Fibroblast of peridontal ligament (primary cell): ENCODE data around the gene PTPRB.

Experiments used
- DNase-seq: peaks from one replicate; pipeline ENCODE4 v3.0.0-alpha.2; 2010; ENCODE audit errors: extremely low read depth

Gene PTPRB

DNA sequence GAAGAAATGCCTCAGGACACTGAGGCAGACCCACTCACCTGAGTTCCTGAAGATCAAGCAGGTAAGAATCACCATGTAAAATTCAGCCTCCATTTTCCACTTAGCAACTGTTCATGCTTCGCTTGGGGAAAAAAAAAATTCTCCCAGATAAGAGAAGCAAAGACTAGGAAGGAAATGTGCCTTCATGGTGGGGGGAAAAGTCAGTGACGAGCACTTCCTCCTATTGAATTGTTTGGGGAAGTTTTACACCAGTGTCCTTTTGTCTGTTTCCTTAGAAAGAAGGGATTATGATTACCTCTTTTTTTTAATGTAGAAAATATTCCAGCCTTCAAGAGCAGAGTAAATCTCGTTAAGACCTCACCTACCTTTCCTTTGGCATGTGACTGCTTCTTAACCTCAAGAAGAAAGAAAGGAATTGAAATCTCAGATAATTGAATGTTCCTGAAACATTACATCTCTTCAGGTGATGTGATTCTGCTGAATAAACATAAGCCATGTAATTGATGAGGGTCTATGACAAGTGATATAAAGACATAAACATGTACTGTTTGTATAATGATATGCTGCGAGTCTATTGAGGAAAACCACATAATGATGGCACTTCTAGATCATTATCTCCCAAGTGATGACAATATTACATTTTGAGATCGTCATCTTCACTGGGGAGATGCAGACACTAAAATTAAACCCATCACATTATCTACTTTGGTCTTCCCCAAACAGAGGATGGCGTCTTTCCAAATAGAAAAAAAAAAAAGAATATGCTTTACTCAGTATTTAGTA is at the start of gene PTPRB:
Gene PTPRB (minus strand): TSS at position 127 of the 783 bp plus-strand sequence. CDS start 34 bp downstream, at position 93.
- DNase-seq, result no peak

GRCh38 chr12:70686907-70687306 is 49.7 kb upstream of the PTPRB start:
- DNase-seq, result no peak

DNA sequence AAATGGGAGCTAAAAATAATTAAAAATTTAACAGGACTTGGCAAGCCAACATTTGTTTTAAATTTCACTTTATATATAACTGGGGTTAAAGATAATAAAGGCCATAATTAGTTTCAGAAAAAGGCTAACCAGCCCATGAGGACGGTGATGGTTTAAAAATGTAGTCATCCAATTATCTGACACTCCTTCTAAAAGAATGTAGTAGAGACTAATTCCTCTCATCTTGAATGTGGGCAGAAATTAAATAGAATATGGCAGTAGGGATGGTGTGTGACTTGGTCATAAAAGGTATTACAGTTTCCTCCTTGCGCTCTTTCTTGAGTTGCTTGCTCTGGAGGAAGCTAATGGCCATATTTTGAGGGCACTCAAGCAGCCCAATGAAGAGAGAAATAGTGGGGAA is 49.1 kb upstream of the PTPRB start:
- DNase-seq, result no peak

DNA sequence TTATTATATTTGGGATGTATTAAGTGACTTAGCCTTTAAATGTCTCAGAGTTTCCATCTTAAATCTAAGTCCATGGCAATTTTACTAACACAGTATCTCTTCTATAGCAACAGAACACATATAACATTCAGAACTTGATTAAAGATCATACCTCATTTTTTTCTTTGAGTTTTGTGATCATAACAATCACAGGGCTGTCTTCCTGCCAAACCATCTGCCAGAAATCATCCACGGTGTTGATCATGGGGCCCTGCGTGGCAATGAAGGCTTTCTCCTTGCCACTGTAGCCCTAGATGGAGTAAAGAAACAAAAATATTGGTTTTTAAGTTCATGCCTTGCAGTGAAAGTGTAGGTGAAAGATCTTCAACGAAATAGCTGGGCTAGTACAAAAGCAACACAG is 46.7 kb upstream of the PTPRB start:
- no peak for DNase-seq

GRCh38 chr12:70671698-70672097 is 34.5 kb upstream of the PTPRB start:
- DNase-seq, result no peak

GRCh38 chr12:70670948-70671347 is 33.7 kb upstream of the PTPRB start:
- DNase-seq, result no peak

GRCh38 chr12:70667253-70667652 is 30.0 kb upstream of the PTPRB start:
- DNase-seq, result no peak

DNA sequence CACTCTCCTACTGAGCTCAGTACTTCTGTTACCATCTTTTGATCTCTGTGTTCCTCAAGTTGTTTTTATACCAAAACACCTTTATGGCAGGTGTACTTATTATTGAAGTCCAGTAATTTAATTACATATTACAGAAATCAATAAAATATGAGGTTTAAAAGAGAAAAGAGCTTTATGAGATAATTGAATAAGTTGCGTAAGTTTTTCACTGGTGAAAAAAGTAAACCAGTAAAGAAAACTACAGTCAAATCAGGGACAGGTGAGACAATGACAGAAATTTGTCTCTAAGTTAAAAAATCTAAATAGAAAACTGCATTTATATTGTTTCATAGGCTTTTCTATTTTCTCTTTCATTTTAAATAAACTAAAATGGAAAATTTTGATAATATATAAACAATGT is 29.1 kb upstream of the PTPRB start:
- no peak for DNase-seq

- DNase-seq, result no peak
Observed at GRCh38 chr12:70664465-70664881, 27.2 kb upstream of the PTPRB start.

- DNase-seq, result no peak
Observed at GRCh38 chr12:70663838-70664237, 26.6 kb upstream of the PTPRB start.

- peak; percentile 72 for DNase-seq
Observed at GRCh38 chr12:70661466-70662161, 24.4 kb upstream of the PTPRB start.

GRCh38 chr12:70660620-70661219 is 23.5 kb upstream of the PTPRB start:
- DNase-seq, result peak; percentile 60

DNA sequence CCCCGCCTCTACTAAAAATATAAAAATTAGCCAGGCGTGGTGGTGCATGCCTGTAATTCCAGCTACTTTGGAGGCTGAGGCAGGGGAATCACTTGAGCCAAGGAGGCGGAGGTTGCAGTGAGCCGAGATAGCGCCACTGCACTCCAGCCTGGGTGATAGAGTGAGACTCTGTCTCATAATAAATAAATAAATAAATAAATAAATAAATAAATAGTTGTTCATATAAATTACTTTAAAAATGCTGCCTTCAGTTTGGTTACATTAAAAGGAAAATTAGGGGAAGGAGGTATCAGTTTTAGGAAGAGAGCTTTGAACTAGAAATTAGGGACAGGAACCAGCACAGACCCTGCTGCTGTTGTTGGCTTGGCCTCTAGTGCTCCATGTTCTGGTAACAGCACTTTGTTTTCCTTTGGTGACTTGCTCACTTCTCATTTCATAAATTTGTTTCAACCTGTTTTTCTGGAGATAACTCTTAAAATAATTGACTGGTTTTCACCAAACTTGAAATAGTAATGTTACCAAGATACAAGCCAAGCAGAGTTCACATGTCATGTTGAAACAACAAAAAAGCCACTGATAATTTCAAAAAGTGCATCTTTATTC is 22.9 kb upstream of the PTPRB start:
- no peak for DNase-seq

GRCh38 chr12:70659077-70659606 is 21.9 kb upstream of the PTPRB start:
- no peak for DNase-seq

GRCh38 chr12:70657616-70658286 is 20.5 kb upstream of the PTPRB start:
- DNase-seq, result no peak

DNA sequence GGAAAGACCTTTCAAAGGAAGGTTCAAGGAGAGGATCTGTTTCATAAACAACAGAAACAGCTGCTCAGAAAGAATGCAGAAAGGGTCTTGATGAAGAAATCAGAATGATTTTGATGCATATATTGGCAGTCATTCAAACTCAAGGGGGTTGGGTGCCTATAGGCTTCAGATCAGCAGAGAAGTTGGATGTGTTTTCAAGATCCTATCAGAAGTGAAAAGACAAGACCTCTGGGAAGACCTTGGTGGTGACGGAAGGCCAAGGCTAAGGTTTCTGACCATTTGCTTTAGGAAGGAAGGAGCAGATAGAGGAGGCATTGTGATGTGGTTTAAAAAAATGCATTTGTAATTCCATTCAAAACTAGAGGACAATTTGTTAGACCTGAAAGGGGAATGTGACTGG is 15.2 kb upstream of the PTPRB start:
- no peak for DNase-seq

DNA sequence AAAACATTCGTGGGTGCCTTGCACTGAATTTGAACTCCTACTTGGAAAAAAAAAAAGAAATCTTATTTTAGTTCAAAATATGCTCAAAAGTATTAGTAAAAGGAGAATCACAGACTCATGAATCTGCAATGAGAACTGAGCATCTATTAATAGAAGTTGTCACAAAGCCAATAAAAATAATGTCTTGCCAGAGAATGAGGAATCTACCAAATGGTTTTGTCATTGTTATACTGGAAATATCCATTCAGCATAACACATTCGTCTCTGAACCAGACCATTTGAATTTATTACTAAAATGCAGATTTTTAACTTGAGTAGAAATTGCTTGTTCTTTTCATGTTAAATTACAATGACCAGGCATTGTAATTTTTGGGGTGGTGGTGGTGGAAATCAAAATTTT is 11.6 kb upstream of the PTPRB start:
- DNase-seq, result peak; percentile 84

GRCh38 chr12:70648191-70648590 is 11.0 kb upstream of the PTPRB start:
- peak; percentile 30 for DNase-seq

DNA sequence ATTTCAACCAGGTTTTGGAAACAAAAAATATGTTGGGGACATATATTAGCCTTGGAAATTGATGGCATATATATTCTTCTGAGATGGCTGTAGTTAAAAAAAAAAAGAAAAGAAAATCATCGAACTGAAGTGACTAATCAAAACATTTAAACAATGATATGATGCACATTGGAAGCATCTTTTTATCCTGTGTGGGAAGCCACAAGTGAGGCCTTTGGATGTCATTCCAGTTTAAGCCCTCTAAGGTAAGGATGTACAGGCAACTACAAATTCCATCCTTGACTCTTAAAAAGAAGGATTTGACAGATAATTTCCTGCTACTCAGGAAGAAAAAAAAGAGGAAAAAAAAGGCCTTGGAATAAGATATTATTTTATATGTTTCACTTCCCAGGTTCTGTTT is 9.6 kb upstream of the PTPRB start:
- DNase-seq, result peak; percentile 33

DNA sequence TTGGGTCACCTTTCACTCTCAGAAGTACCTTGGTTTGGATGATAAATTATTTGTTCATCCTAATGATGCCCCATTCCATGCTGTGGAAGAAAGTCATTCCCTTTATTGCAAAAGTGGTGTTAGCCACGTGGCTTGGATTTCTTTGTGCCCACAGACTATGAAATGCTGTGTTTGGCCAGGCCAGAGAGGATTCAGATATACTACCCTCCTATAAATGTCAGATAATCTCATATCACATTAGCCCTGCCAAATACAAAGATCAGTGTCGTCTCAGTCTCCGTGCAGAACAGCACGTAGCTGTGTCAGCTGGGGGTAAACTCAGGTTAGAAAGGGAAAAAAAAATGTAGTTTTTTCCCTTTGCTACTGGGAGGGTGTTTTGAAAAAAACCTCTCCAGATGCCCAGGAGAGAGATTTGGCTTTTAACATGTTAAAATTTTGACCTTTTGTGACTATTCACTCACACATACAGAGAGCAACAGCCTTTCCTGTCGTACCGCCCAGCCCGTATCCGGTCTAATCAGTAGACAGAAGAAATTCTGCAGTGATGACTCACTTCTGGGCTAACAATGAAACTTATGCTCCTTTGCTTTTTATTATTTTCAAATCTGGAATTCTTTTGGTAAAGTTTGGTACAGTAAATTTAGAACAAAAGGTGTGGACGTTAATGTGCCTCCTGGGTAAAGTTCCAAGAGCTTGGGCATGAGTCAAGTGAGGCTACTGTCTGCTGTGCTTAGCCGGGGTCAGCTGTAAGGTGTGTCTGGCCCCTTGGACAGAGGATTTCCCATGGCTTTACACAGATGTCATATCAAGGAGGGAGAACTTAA is 8.5 kb upstream of the PTPRB start:
- DNase-seq, result peak; percentile 80

DNA sequence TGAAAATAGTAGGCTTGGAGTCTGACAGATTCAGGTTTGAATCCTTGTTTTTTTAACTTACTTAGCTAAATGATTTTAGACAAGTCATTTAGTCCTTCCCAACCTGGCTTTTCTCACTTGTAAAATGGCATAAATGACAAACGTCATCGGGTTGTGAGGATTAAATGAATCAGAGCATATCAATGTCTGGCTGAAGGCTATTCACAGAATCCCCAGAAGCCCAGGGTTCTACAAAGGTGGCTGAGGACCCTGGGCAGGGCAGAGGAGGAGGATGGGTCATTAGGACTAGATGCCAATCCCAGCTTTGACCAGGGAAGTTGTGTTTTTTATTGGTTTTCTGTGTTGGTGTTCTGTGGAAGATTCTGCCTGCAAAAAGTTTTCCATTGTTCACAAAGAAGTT is 7.6 kb upstream of the PTPRB start:
- no peak for DNase-seq
